Fibroblast of upper back skin (primary cell): ENCODE data around the gene FAM3D.
"Not testable (repeated sequence)": the region's sequence is repeated elsewhere in the genome, so short reads cannot be mapped to it uniquely, and the experiment has no call there.

ENCODE experiments used
- DNase-seq: peaks from one replicate; pipeline ENCODE4 v3.0.0-alpha.2; 2013

Gene FAM3D

GRCh38 chr3:58683001-58683458 is 16.5 kb upstream of the FAM3D start:
- DNase-seq, result peak; percentile 14

GRCh38 chr3:58681863-58682262 is 15.3 kb upstream of the FAM3D start:
- no peak for DNase-seq

- DNase-seq, result no peak
Measured at GRCh38 chr3:58680879-58681525, 14.4 kb upstream of the FAM3D start.

- no peak for DNase-seq
Measured at GRCh38 chr3:58679974-58680666, 13.5 kb upstream of the FAM3D start.

- DNase-seq, result no peak
Measured at GRCh38 chr3:58679446-58679845, 12.9 kb upstream of the FAM3D start.

GRCh38 chr3:58678177-58678970 is 11.8 kb upstream of the FAM3D start:
- not testable (repeated sequence) for DNase-seq

GRCh38 chr3:58672880-58673279 is 6.3 kb upstream of the FAM3D start:
- no peak for DNase-seq

- no peak for DNase-seq
Measured at GRCh38 chr3:58672451-58672850, 5.9 kb upstream of the FAM3D start.

- no peak for DNase-seq
Measured at GRCh38 chr3:58670506-58671135, 4.0 kb upstream of the FAM3D start.

GRCh38 chr3:58668247-58668646 is 1.7 kb upstream of the FAM3D start:
- DNase-seq, result no peak

GRCh38 chr3:58667704-58668103 is 1.1 kb upstream of the FAM3D start:
- DNase-seq, result no peak

- DNase-seq, result no peak
Measured at GRCh38 chr3:58667229-58667628, 655 bp upstream of the FAM3D start.

- no peak for DNase-seq
Measured at GRCh38 chr3:58665405-58665804, 1.2 kb downstream of the FAM3D start.

GRCh38 chr3:58664611-58665010 is 2.0 kb downstream of the FAM3D start:
- no peak for DNase-seq

GRCh38 chr3:58661836-58662420 is 4.6 kb downstream of the FAM3D start:
- no peak for DNase-seq

- no peak for DNase-seq
Measured at GRCh38 chr3:58660998-58661397, 5.6 kb downstream of the FAM3D start.

GRCh38 chr3:58659051-58659675 is 7.4 kb downstream of the FAM3D start:
- peak; percentile 52 for DNase-seq

- DNase-seq, result no peak
Measured at GRCh38 chr3:58658508-58658907, 8.1 kb downstream of the FAM3D start.

- no peak for DNase-seq
Measured at GRCh38 chr3:58657571-58658141, 8.9 kb downstream of the FAM3D start.

GRCh38 chr3:58657036-58657520 is 9.5 kb downstream of the FAM3D start:
- DNase-seq, result no peak

GRCh38 chr3:58656631-58657030 is 9.9 kb downstream of the FAM3D start:
- no peak for DNase-seq

- no peak for DNase-seq
Measured at GRCh38 chr3:58654466-58654865, 12.1 kb downstream of the FAM3D start.
